HUES48 (cell line): ENCODE measurements around the gene RGMB.
A peak's percentile ranks its signal among the peaks of the same experiment; 100 is the strongest.

Experiments
- H3K27ac ChIP-seq: one replicate; pipeline ENCODE4 v1.7.0; 2013; ENCODE audit warnings: low read depth, low read length, inconsistent platforms
- H3K27me3 ChIP-seq: 2 replicates; pipeline ENCODE4 v1.6.1; 2013; ENCODE audit warnings: mild to moderate bottlenecking, low read length; ENCODE audit not compliant: control insufficient read depth, insufficient read depth
- H3K36me3 ChIP-seq: 2 replicates; pipeline ENCODE4 v1.6.1; 2013; ENCODE audit warnings: low read length; ENCODE audit not compliant: control insufficient read depth, insufficient read depth
- H3K4me1 ChIP-seq: 2 replicates; pipeline ENCODE4 v1.6.1; 2013; ENCODE audit warnings: mild to moderate bottlenecking, low read length; ENCODE audit not compliant: control insufficient read depth, insufficient read depth
- H3K4me3 ChIP-seq: 2 replicates; pipeline ENCODE4 v1.5.1; 2013; ENCODE audit warnings: mild to moderate bottlenecking, low read depth, low read length
- H3K9ac ChIP-seq: 2 replicates; pipeline ENCODE4 v1.6.1; 2013; ENCODE audit warnings: mild to moderate bottlenecking, low read depth, low read length, moderate library complexity
- H3K9me3 ChIP-seq: 2 replicates; pipeline ENCODE4 v1.6.1; 2013; ENCODE audit warnings: low read length; ENCODE audit not compliant: control insufficient read depth, insufficient read depth

The RGMB gene

DNA sequence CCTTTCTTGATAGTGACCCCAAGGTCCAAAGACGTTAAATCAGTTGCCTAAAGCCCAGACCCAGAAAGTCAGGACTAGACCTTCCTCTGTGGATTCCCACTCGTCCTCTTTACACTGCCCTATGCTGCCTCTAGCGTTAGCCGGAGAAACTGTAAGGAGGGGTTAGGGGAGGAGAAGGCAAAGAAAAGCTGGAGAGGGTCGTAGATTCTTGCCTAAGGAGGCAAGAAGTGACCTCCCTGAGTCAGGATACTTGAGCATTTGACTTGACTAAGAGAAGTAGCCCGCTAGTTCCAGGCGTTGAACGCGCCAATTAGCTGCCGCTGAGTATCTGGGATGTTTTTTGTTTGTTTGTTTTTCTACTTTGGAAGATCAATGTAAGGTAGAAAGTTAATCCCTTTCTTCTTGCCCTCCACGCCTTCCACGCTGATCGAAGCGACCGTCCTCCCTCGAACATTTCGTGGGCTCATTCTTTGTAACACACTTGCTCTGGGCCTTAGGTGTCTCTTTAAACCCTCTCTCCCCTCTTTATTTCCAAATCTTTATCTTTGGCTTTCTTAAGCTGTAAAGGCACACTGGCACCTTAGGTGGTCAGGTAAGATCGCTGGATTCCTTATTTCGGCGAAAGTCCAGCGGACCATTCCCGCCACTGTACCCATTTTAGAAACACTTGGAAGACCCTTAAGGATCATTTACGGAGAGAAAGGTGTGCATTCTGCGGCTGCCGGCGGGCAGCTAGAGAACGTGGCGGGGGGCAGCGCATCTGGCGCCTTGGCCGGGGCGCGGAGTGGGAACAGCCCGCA lies 5.1 kb upstream of the RGMB start:
- peaks cover 36% of the 10 kb centered on the region for H3K4me1 ChIP-seq
- no peaks in the 10 kb centered on the region for H3K9me3 ChIP-seq
- peak overlapping the region; percentile 70 for H3K27ac ChIP-seq
- no peaks in the 10 kb centered on the region for H3K36me3 ChIP-seq
- peaks cover 31% of the 10 kb centered on the region for H3K27me3 ChIP-seq
- peak overlapping the region; percentile 78 for H3K4me3 ChIP-seq
- peak overlapping the region; percentile 67 for H3K9ac ChIP-seq

- H3K27ac ChIP-seq, result peak overlapping the region; percentile 70
- H3K9ac ChIP-seq, result peak overlapping the region; percentile 67; the same call in 1 of the 2 replicates
- no peaks in the 10 kb centered on the region for H3K36me3 ChIP-seq
- H3K9me3 ChIP-seq, result no peaks in the 10 kb centered on the region
- H3K27me3 ChIP-seq, result peaks cover 31% of the 10 kb centered on the region
- peaks cover 31% of the 10 kb centered on the region for H3K4me1 ChIP-seq
- H3K4me3 ChIP-seq, result peak overlapping the region; percentile 78
Observed at GRCh38 chr5:98768960-98769209, 4.6 kb upstream of the RGMB start.

- H3K9ac ChIP-seq, result peak overlapping the region; percentile 56
- H3K4me3 ChIP-seq, result peak overlapping the region; percentile 78
- H3K9me3 ChIP-seq, result no peaks in the 10 kb centered on the region
- peaks cover 28% of the 10 kb centered on the region for H3K4me1 ChIP-seq
- H3K27ac ChIP-seq, result peak overlapping the region; percentile 72
- H3K27me3 ChIP-seq, result peaks cover 31% of the 10 kb centered on the region
- H3K36me3 ChIP-seq, result no peaks in the 10 kb centered on the region
Observed at GRCh38 chr5:98769210-98769958, 4.1 kb upstream of the RGMB start.

DNA sequence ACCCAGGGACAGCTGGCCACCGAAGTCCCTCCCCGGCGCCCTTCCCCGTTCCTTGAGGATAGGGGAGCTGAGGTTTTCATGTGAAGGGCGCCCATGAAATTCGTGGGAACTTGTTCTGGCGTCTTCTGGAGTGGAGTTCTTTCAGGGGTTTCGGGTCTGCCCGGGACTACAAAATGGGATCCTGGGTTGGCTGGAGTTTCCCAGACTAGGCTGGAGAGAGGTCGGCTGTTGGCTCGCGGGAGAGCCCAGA lies 3.6 kb upstream of the RGMB start:
- Histone ChIP-seq H3K9ac (peak overlapping the region; percentile 56; the same call in 1 of the 2 replicates), H3K4me1 (peaks cover 28% of the 10 kb centered on the region), H3K4me3 (peak overlapping the region; percentile 78), H3K9me3 (no peaks in the 10 kb centered on the region), H3K27ac (peak overlapping the region; percentile 72), H3K36me3 (no peaks in the 10 kb centered on the region), H3K27me3 (peaks cover 31% of the 10 kb centered on the region)

- Histone ChIP-seq H3K4me3 (peak overlapping the region; percentile 78), H3K36me3 (no peaks in the 10 kb centered on the region), H3K27ac (peak overlapping the region; percentile 72)
Observed at GRCh38 chr5:98770209-98770910, 3.1 kb upstream of the RGMB start.

GRCh38 chr5:98770911-98771322 lies 2.5 kb upstream of the RGMB start:
- peaks cover 31% of the 10 kb centered on the region for H3K27me3 ChIP-seq
- H3K36me3 ChIP-seq, result peaks cover 1% of the 10 kb centered on the region; the same call in 1 of the 2 replicates
- H3K9ac ChIP-seq, result peak overlapping the region; percentile 56
- no peak overlapping the region for H3K27ac ChIP-seq
- peaks cover 35% of the 10 kb centered on the region for H3K4me1 ChIP-seq
- peak overlapping the region; percentile 78 for H3K4me3 ChIP-seq
- no peaks in the 10 kb centered on the region for H3K9me3 ChIP-seq

More at GRCh38 chr5:98770209-98770910, 3.1 kb upstream of the RGMB start:
- H3K27me3 ChIP-seq, result peaks cover 31% of the 10 kb centered on the region
- H3K9me3 ChIP-seq, result no peaks in the 10 kb centered on the region
- H3K9ac ChIP-seq, result peak overlapping the region; percentile 56
- H3K4me1 ChIP-seq, result peaks cover 30% of the 10 kb centered on the region

DNA sequence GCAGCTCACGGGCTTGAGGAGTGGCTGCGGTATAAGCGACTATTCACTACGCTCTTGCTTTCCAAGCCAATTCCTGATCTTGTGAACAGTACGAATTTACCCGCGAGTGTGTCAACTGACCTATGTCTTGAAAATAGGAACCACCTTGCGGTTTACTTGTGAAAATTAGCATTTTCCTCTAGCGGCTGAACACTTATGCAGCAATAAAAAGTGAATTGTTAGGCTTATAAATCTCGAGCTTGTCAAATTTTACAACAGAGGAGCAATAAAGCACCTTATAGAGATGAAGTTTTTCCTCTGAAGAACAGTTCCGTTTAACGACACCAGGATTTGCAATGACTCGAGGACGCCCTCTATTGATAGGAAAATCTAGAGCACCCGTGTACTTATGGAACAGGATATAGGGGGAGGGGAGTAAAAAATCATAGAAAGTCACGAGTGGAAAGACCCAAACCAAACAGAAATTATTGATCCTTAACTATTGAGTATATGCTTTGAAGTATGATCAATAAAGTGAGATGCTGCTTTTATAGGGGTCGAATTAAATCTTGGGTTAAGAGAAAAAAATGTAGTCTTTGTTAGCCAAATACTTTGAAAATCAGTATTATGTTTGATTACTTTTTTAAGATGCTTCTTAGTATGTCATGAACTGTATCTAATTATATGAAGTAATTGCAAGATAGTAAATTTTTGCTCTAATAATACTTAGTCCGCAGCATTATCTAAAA lies 1.9 kb upstream of the RGMB start:
- Histone ChIP-seq H3K4me3 (peak overlapping the region; percentile 78), H3K27ac (no peak overlapping the region), H3K27me3 (peaks cover 31% of the 10 kb centered on the region), H3K9ac (peak overlapping the region; percentile 56; the same call in 1 of the 2 replicates), H3K4me1 (peaks cover 41% of the 10 kb centered on the region), H3K36me3 (peaks cover 3% of the 10 kb centered on the region; the same call in 1 of the 2 replicates), H3K9me3 (no peaks in the 10 kb centered on the region)

GRCh38 chr5:98772415-98773213 lies 849 bp upstream of the RGMB start:
- Histone ChIP-seq H3K27ac (peak overlapping the region; percentile 86), H3K4me3 (peak overlapping the region; percentile 75), H3K36me3 (peaks cover 6% of the 10 kb centered on the region; the same call in 1 of the 2 replicates), H3K9ac (peak overlapping the region; percentile 54; the same call in 1 of the 2 replicates), H3K27me3 (peaks cover 31% of the 10 kb centered on the region), H3K4me1 (peaks cover 35% of the 10 kb centered on the region), H3K9me3 (no peaks in the 10 kb centered on the region)

DNA sequence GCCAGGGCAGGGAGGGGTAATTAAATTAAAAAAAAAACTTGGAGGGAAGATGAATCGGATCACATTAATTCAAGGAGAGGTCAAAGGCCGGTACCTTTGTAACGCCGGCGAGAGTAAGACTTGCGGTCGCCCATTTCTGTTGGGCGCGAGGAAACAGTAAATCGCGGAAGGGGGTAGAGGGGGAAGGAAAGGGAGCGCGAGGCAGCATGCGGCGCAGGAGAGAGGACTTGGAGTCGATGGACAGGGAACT lies 324 bp upstream of the RGMB start:
- peaks cover 33% of the 10 kb centered on the region for H3K4me1 ChIP-seq
- peak overlapping the region; percentile 54; the same call in 1 of the 2 replicates for H3K9ac ChIP-seq
- H3K27ac ChIP-seq, result peak overlapping the region; percentile 86
- H3K36me3 ChIP-seq, result peaks cover 8% of the 10 kb centered on the region; the same call in 1 of the 2 replicates
- H3K4me3 ChIP-seq, result peak overlapping the region; percentile 75
- H3K27me3 ChIP-seq, result peaks cover 31% of the 10 kb centered on the region
- no peaks in the 10 kb centered on the region for H3K9me3 ChIP-seq
